OCI-LY3 (cell line): ENCODE results near the gene FAM111A.

Experiments used
- CTCF ChIP-seq: fragments of 200-600, 300-600 bp; sonication (generic); IDR thresholded peaks from 2 replicates; pipeline ENCODE4 v1.5.1; 2014; ENCODE audit warnings: antibody characterized with exemption, low read length, low read depth
- EZH2phosphoT487 ChIP-seq: fragments of 200-600 bp; shearing (Covaris generic); IDR thresholded peaks from 2 replicates; pipeline ENCODE4 v1.6.1; 2018; ENCODE audit warnings: antibody characterized with exemption, mixed run types, low read depth

GRCh38 chr11:59117774-59118173 lies 24.9 kb upstream of the FAM111A start:
- TF ChIP-seq EZH2phosphoT487 (no peak), CTCF (no peak)
